Measurements from ENCODE around the gene LCTL.

DNA sequence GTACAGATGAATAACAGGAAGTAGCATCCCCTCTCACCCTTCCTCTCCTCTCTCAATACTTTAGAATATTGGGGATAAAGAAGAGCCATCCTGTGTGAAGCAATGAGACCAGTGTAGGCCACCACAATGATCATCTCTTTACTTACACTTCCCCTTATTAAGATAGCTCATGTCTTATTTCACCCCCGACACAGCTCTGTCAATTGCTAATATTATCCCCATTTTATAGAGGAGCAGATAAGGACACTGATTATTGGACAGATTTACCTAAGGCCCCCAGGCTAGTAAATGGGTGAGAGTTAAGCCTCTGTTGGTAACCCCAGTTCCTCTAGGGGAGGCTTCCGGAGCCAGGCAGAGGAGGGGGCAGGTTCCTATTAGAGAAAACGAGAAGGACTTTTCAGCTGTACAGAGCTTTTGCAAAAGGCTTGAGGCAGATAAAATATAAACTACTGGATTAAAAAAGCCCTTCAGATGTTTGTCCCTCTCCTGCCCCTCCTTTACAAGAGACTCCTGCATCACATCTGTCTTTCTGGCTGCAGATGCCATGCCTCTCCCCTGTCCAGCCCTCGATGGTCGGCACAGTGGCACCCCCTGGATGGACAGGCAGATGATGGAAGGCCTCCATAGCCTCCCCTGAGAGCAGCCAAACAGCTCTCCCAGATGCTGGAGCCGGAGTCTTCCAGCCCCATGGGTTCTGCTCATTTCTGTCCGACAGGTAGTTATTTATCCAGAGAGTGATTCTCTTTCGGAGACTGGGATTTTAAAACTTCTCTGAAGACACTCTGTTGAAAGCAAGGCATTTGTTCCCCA lies 49.4 kb upstream of the LCTL start:
- TF ChIP-seq, protein P1, sequence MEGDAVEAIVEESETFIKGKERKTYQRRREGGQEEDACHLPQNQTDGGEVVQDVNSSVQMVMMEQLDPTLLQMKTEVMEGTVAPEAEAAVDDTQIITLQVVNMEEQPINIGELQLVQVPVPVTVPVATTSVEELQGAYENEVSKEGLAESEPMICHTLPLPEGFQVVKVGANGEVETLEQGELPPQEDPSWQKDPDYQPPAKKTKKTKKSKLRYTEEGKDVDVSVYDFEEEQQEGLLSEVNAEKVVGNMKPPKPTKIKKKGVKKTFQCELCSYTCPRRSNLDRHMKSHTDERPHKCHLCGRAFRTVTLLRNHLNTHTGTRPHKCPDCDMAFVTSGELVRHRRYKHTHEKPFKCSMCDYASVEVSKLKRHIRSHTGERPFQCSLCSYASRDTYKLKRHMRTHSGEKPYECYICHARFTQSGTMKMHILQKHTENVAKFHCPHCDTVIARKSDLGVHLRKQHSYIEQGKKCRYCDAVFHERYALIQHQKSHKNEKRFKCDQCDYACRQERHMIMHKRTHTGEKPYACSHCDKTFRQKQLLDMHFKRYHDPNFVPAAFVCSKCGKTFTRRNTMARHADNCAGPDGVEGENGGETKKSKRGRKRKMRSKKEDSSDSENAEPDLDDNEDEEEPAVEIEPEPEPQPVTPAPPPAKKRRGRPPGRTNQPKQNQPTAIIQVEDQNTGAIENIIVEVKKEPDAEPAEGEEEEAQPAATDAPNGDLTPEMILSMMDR (IDR thresholded peaks at IDR 0.05), result no peak
- TF ChIP-seq EP300 (IDR thresholded peaks at IDR 0.05), result no peak
